Measurements from ENCODE around the gene FYN. TPM values are rescaled to one million over a fixed set of nuclear protein-coding genes. Genes with fewer than 3 reads are reported as not detected.

FYN gene
- total RNA-seq, 4 donors from 2014 or later = 16.3 to 288 (median 52.2) TPM

DNA sequence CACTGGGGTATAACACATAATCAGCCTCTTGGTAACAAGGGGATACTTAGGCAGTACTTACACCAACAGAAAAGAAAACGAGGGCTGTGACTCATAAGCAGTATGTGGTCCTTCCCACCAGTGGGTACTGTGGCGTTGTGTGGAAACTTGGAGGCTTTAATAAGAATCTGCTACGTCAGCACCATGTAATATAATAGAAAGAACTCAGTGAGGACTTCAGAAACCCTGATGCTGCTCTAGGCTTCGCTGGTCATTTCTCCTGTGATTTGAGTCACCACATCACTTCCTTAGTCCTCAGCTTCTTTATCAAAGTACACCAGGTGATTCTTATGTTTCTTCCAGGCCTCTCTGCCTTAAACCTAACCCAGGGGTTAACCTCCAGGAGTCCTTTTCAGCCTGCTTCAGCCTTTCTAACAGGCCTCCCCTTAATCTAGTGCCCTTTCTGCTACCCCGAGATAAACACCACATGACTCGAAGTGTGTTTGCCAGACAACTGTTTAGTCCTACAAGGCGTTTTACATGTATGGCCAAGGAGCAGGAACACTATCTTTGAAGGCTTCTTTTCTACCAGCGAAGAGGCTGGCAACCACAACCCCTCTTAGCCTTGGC lies 68.5 kb downstream of the FYN start:
- DNase-seq = peak; percentile 24
- TF ChIP-seq EP300 (IDR thresholded peaks at IDR 0.05; ENCODE audit: low read depth) (no peak), POLR2A (IDR thresholded peaks at IDR 0.05) (no peak), CTCF (IDR thresholded peaks at IDR 0.05) (no peak), POLR2AphosphoS5 (IDR thresholded peaks at IDR 0.05) (peak in 2 of 3 donors; percentile 22)
- H3K4me3 ChIP-seq = no peak overlapping the region
- 61 to 69% methylated on average over 5 to 8 of the region's 8 CpGs for WGBS, 2 donors (ENCODE audit: low coverage in 1 of 2)
- H3K36me3 ChIP-seq = no peaks in the 10 kb centered on the region
- H3K27me3 ChIP-seq = no peaks in the 10 kb centered on the region
- intact Hi-C loops (cut with DNase I; ENCODE audit: low total_unique reads) (no loop called here), in situ Hi-C loops (cut with MboI; ENCODE audit: low pct_ligation_motif_present in 1 of 4, low pct_unique_long_range_greater_than_20kb in 1 of 4, low sequenced_read_pairs in 3 of 4) (no loop called here)
- no peaks in the 10 kb centered on the region for H3K9me3 ChIP-seq
- peak overlapping the region; percentile 64 to 72 (median 68) for H3K27ac ChIP-seq
- peaks cover 8 to 43% (median 10%) of the 10 kb centered on the region in 4 donors for H3K4me1 ChIP-seq

- no peak overlapping the region for H3K4me3 ChIP-seq
- 64 to 70% methylated on average over 5 of the region's 5 CpGs for WGBS, 2 donors (ENCODE audit: low coverage in 1 of 2)
- no peaks in the 10 kb centered on the region for H3K27me3 ChIP-seq
- no peak for TF ChIP-seq POLR2A (IDR thresholded peaks at IDR 0.05)
- TF ChIP-seq POLR2AphosphoS5 (IDR thresholded peaks at IDR 0.05) = peak in 2 of 3 donors; percentile 6 to 17
- TF ChIP-seq EP300 (IDR thresholded peaks at IDR 0.05; ENCODE audit: low read depth) = no peak
- TF ChIP-seq CTCF (IDR thresholded peaks at IDR 0.05) = no peak
- no peaks in the 10 kb centered on the region for H3K36me3 ChIP-seq
- in situ Hi-C loops (cut with MboI; ENCODE audit: low pct_ligation_motif_present in 1 of 4, low pct_unique_long_range_greater_than_20kb in 1 of 4, low sequenced_read_pairs in 3 of 4) (no loop called here), intact Hi-C loops (cut with DNase I; ENCODE audit: low total_unique reads) (no loop called here)
- H3K9me3 ChIP-seq = no peaks in the 10 kb centered on the region
- H3K27ac ChIP-seq = peak overlapping the region; percentile 64 to 72 (median 68)
- H3K4me1 ChIP-seq = peaks cover 8 to 43% (median 10%) of the 10 kb centered on the region in 4 donors
- no peak for DNase-seq
Measured at GRCh38 chr6:111803804-111804203, 69.4 kb downstream of the FYN start.

GRCh38 chr6:111803371-111803770 lies 69.9 kb downstream of the FYN start:
- peaks cover 8 to 43% (median 10%) of the 10 kb centered on the region in 4 donors for H3K4me1 ChIP-seq
- no peaks in the 10 kb centered on the region for H3K27me3 ChIP-seq
- 79 to 86% methylated on average over 1 of the region's 1 CpG for WGBS, 2 donors (ENCODE audit: low coverage in 1 of 2)
- in situ Hi-C loops (cut with MboI; ENCODE audit: low pct_ligation_motif_present in 1 of 4, low pct_unique_long_range_greater_than_20kb in 1 of 4, low sequenced_read_pairs in 3 of 4) (no loop called here), intact Hi-C loops (cut with DNase I; ENCODE audit: low total_unique reads) (no loop called here)
- no peak overlapping the region for H3K4me3 ChIP-seq
- no peaks in the 10 kb centered on the region for H3K36me3 ChIP-seq
- H3K9me3 ChIP-seq = no peaks in the 10 kb centered on the region
- TF ChIP-seq CTCF (IDR thresholded peaks at IDR 0.05) (no peak), EP300 (IDR thresholded peaks at IDR 0.05; ENCODE audit: low read depth) (no peak)
- no peak for DNase-seq
- peak overlapping the region; percentile 64 to 72 (median 68) for H3K27ac ChIP-seq

DNA sequence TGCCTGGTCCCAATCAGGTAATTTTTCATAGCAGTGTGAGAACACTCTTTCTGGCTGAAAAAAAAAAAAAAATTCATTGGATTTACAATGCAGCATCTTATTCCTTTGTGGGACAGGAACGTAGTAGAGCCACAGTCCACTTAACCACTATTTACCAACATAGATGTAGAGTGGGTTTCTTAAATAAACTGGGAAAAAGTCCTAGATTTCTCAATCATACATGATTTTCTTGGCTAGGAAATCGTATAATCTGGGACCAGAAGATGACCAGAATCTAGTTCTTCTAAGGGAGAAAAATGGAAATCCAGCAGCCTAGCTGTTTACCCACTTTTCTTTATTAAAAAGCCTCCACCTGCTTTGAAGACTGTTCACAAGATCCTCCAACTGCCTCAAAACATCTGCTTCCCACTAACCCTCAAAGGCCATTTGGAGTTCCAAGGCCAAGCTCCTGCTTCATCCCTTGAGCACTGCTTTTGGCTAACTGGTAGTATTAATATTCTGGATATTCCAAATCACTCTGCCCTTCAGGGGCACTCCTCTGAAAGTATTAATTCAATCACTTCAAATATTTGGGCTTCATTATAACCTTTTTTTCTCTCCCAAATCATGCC lies 70.4 kb downstream of the FYN start:
- TF ChIP-seq EP300 (IDR thresholded peaks at IDR 0.05; ENCODE audit: low read depth) (no peak), POLR2A (IDR thresholded peaks at IDR 0.05) (no peak), CTCF (IDR thresholded peaks at IDR 0.05) (no peak), POLR2AphosphoS5 (IDR thresholded peaks at IDR 0.05) (no peak)
- Histone ChIP-seq H3K4me3 (no peak overlapping the region), H3K27ac (peak overlapping the region in 3 of 4 donors; percentile 68 to 72 (median 69)), H3K9me3 (no peaks in the 10 kb centered on the region), H3K4me1 (peaks cover 8 to 43% (median 10%) of the 10 kb centered on the region in 4 donors), H3K36me3 (no peaks in the 10 kb centered on the region), H3K27me3 (no peaks in the 10 kb centered on the region)
- in situ Hi-C loops (cut with MboI; ENCODE audit: low pct_ligation_motif_present in 1 of 4, low pct_unique_long_range_greater_than_20kb in 1 of 4, low sequenced_read_pairs in 3 of 4) = no loop called here
- 68 to 96% methylated on average over 2 of the region's 2 CpGs for WGBS, 2 donors (ENCODE audit: low coverage in 1 of 2)
- DNase-seq = no peak
- intact Hi-C loops (cut with DNase I; ENCODE audit: low total_unique reads) = no loop called here

Data from transverse colon (tissue), 4 donors.